SK-N-SH treated with all-trans-retinoic acid at 6 μM for 48 hours (cell line): ENCODE data around the gene TARBP1.

ENCODE experiments used
- ATAC-seq: fragments of 200-7000 bp; cut with Tn5 transposase; 3 replicates; pipeline ENCODE4 v1.9.1; 2020; ENCODE audit warnings: mild to moderate bottlenecking, moderate library complexity
- ARNTL ChIP-seq: fragments of 450-650 bp; formaldehyde crosslinking; IDR thresholded peaks from 2 replicates; pipeline ENCODE4 v1.5.0; 2020; ENCODE audit warnings: low read depth, mild to moderate bottlenecking, moderate library complexity, borderline replicate concordance
- BACH2 ChIP-seq: fragments of 250-450 bp; sonication (Bioruptor Pico); IDR thresholded peaks from 2 replicates; pipeline ENCODE4 v1.9.0; 2021; ENCODE audit warnings: mild to moderate bottlenecking, borderline replicate concordance
- CSDC2 ChIP-seq: fragments of 250-450 bp; sonication (Bioruptor Pico); IDR thresholded peaks from 2 replicates; pipeline ENCODE4 v1.5.0; 2020; ENCODE audit warnings: mild to moderate bottlenecking, moderate library complexity
- ESRRG ChIP-seq: fragments of 250-450 bp; sonication (Bioruptor Pico); IDR thresholded peaks from 2 replicates; pipeline ENCODE4 v1.6.1; 2021; ENCODE audit warnings: mild to moderate bottlenecking
- GLIS3 ChIP-seq: fragments of 250-450 bp; sonication (Bioruptor Pico); IDR thresholded peaks from 2 replicates; pipeline ENCODE4 v1.5.0; 2020; ENCODE audit warnings: mild to moderate bottlenecking, moderate library complexity
- OSR1 ChIP-seq: fragments of 250-450 bp; sonication (Bioruptor Pico); IDR thresholded peaks from 2 replicates; pipeline ENCODE4 v1.8.0; 2022; ENCODE audit warnings: moderate library complexity, mild to moderate bottlenecking, inconsistent platforms
- PPARA ChIP-seq: fragments of 250-450 bp; sonication (Bioruptor Pico); IDR thresholded peaks from 2 replicates; pipeline ENCODE4 v1.5.0; 2020; ENCODE audit warnings: mild to moderate bottlenecking, borderline replicate concordance
- RARB ChIP-seq: fragments of 250-450 bp; sonication (Bioruptor Pico); IDR thresholded peaks from 2 replicates; pipeline ENCODE4 v1.8.0; 2021; ENCODE audit warnings: mild to moderate bottlenecking, moderate library complexity
- SNAI2 ChIP-seq: fragments of 250-450 bp; sonication (Bioruptor Pico); IDR thresholded peaks from 2 replicates; pipeline ENCODE4 v1.5.0; 2020; ENCODE audit warnings: mild to moderate bottlenecking, moderate library complexity
- TCF4 ChIP-seq: fragments of 250-450 bp; sonication (Bioruptor Pico); IDR thresholded peaks from 2 replicates; pipeline ENCODE4 v1.8.0; 2021; ENCODE audit warnings: mild to moderate bottlenecking, moderate library complexity, borderline replicate concordance
- TOX ChIP-seq: fragments of 250-450 bp; sonication (Bioruptor Pico); IDR thresholded peaks from 2 replicates; pipeline ENCODE4 v1.8.0; 2021; ENCODE audit warnings: mild to moderate bottlenecking, moderate library complexity, borderline replicate concordance
- TSHZ2 ChIP-seq: fragments of 250-450 bp; sonication (Bioruptor Pico); IDR thresholded peaks from 2 replicates; pipeline ENCODE4 v1.5.0; 2020; ENCODE audit warnings: mild to moderate bottlenecking, moderate library complexity
- ZC3H10 ChIP-seq: fragments of 250-450 bp; sonication (Bioruptor Pico); IDR thresholded peaks from 2 replicates; pipeline ENCODE4 v1.5.1; 2021; ENCODE audit warnings: mild to moderate bottlenecking, moderate library complexity
- ZFP3 ChIP-seq: fragments of 250-450 bp; sonication (Bioruptor Pico); IDR thresholded peaks from 2 replicates; pipeline ENCODE4 v1.5.0; 2020; ENCODE audit warnings: mild to moderate bottlenecking, moderate library complexity
- ZFP30 ChIP-seq: fragments of 450-650 bp; formaldehyde crosslinking; IDR thresholded peaks from 2 replicates; pipeline ENCODE4 v1.5.0; 2022; ENCODE audit warnings: mild to moderate bottlenecking, moderate library complexity
- ZNF565 ChIP-seq: fragments of 450-650 bp; formaldehyde crosslinking; conservative IDR thresholded peaks from 2 replicates; pipeline ENCODE4 v1.5.0; 2020; ENCODE audit warnings: low read depth, mild to moderate bottlenecking, moderate library complexity
- ZNF70 ChIP-seq: fragments of 450-650 bp; formaldehyde crosslinking; IDR thresholded peaks from 2 replicates; pipeline ENCODE4 v1.5.0; 2020; ENCODE audit warnings: mild to moderate bottlenecking, moderate library complexity
- ZNF8 ChIP-seq: fragments of 450-650 bp; formaldehyde crosslinking; IDR thresholded peaks from 2 replicates; pipeline ENCODE4 v1.5.0; 2020; ENCODE audit warnings: mild to moderate bottlenecking, moderate library complexity
- TF ChIP-seq, protein P1 (sequence below): fragments of 250-450 bp; sonication (Bioruptor Pico); IDR thresholded peaks from 2 replicates; pipeline ENCODE4 v1.5.1; 2020; ENCODE audit warnings: low read depth, mild to moderate bottlenecking, moderate library complexity
- TF ChIP-seq, protein P2 (sequence below): fragments of 250-450 bp; sonication (Bioruptor Pico); IDR thresholded peaks from 2 replicates; pipeline ENCODE4 v1.8.0; 2020; ENCODE audit warnings: mild to moderate bottlenecking, moderate library complexity, borderline replicate concordance
- TF ChIP-seq, protein P3 (sequence below): fragments of 250-450 bp; sonication (Bioruptor Pico); IDR thresholded peaks from 2 replicates; pipeline ENCODE4 v1.5.1; 2021; ENCODE audit warnings: mild to moderate bottlenecking, moderate library complexity
- TF ChIP-seq, protein P4 (sequence below): fragments of 250-450 bp; sonication (Bioruptor Pico); IDR thresholded peaks from 2 replicates; pipeline ENCODE4 v1.8.0; 2021; ENCODE audit warnings: low read depth, mild to moderate bottlenecking, moderate library complexity, borderline replicate concordance

Gene TARBP1

DNA sequence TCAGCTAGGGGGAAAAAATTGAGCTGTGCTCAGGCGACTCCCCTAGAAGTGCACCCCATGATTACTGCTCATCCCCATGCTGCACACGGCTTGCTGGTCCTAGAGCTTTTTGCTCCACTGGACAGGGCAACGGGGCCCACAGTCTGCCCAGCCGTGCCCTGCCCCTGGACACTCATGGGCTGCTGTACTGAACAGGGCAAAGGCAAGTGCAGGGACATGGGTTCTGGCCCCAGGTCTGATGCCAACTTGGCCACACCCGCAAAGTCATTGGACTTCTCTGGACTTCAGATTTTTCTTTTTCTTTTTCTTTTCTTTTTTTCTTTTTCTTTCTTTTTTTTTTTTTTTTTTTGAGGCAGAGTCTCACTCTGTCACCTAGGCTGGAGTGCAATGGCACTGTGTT, 42.9 kb upstream of the TARBP1 start:
- no peak for ATAC-seq
- TF ChIP-seq TSHZ2 (CRISPR knock-in tag) = no peak
- TF ChIP-seq SNAI2 (CRISPR knock-in tag) = no peak
- no peak for TF ChIP-seq ESRRG (CRISPR knock-in tag)
- TF ChIP-seq, protein P1, sequence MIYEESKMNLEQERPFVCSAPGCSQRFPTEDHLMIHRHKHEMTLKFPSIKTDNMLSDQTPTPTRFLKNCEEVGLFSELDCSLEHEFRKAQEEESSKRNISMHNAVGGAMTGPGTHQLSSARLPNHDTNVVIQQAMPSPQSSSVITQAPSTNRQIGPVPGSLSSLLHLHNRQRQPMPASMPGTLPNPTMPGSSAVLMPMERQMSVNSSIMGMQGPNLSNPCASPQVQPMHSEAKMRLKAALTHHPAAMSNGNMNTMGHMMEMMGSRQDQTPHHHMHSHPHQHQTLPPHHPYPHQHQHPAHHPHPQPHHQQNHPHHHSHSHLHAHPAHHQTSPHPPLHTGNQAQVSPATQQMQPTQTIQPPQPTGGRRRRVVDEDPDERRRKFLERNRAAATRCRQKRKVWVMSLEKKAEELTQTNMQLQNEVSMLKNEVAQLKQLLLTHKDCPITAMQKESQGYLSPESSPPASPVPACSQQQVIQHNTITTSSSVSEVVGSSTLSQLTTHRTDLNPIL (CRISPR knock-in tag) = no peak
- no peak for TF ChIP-seq OSR1
- TF ChIP-seq BACH2 (CRISPR knock-in tag) = no peak
- TF ChIP-seq CSDC2 (CRISPR knock-in tag) = no peak
- TF ChIP-seq ZFP30 (CRISPR knock-in tag) = no peak

DNA sequence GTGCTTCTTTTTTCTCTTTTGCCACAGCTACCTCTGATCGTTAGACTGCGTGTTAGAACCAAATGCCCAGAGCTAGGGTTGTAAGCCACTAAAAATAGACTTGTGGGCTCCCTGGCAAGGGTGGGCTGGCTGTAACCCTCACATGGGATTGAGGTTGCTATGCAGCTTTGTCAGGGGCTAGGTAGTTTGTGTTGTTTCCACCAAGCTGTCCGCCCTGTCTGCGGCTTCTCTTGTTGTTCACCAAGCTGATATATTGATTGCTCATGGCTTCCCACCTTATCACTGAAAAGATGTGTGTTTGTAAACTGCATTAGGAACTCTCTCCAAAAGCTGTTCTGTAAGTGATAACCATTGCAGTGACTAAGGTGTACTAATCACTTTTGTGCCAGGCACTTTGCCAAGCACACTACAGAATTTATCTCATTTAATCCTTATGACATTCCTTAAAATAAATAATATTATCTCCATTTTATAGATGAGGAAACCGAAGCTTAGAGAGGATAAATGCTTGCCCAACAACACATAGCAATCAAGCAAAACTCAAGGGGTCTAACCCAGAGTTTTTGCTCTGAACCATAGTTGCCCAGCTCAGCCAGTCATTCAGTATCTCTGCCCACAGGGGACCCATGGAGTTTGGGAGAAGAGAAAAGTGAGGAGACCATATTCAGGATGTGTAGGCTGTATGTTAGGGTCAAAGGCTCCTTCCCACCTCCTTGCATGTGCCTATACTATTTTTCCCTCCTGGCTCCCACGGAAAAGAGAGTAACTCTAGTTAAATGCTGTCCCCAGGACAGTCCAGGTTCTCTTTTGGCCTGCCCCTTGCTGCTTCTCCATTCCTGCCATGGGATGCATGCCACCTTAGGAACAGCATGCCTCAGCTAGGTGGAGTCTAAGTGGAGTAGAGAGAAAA, 42.2 kb upstream of the TARBP1 start:
- TF ChIP-seq TCF4 = no peak
- TF ChIP-seq RARB (CRISPR knock-in tag) = no peak
- TF ChIP-seq ZNF565 (CRISPR knock-in tag) = no peak
- TF ChIP-seq, protein P1 (CRISPR knock-in tag) = no peak
- TF ChIP-seq, protein P2, sequence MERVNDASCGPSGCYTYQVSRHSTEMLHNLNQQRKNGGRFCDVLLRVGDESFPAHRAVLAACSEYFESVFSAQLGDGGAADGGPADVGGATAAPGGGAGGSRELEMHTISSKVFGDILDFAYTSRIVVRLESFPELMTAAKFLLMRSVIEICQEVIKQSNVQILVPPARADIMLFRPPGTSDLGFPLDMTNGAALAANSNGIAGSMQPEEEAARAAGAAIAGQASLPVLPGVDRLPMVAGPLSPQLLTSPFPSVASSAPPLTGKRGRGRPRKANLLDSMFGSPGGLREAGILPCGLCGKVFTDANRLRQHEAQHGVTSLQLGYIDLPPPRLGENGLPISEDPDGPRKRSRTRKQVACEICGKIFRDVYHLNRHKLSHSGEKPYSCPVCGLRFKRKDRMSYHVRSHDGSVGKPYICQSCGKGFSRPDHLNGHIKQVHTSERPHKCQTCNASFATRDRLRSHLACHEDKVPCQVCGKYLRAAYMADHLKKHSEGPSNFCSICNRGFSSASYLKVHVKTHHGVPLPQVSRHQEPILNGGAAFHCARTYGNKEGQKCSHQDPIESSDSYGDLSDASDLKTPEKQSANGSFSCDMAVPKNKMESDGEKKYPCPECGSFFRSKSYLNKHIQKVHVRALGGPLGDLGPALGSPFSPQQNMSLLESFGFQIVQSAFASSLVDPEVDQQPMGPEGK (CRISPR knock-in tag) = no peak
- no peak for TF ChIP-seq ZNF8 (CRISPR knock-in tag)
- TF ChIP-seq, protein P3, sequence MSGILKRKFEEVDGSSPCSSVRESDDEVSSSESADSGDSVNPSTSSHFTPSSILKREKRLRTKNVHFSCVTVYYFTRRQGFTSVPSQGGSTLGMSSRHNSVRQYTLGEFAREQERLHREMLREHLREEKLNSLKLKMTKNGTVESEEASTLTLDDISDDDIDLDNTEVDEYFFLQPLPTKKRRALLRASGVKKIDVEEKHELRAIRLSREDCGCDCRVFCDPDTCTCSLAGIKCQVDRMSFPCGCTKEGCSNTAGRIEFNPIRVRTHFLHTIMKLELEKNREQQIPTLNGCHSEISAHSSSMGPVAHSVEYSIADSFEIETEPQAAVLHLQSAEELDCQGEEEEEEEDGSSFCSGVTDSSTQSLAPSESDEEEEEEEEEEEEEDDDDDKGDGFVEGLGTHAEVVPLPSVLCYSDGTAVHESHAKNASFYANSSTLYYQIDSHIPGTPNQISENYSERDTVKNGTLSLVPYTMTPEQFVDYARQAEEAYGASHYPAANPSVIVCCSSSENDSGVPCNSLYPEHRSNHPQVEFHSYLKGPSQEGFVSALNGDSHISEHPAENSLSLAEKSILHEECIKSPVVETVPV (CRISPR knock-in tag) = no peak
- TF ChIP-seq ZC3H10 (CRISPR knock-in tag) = no peak
- no peak for TF ChIP-seq ZFP3 (CRISPR knock-in tag)
- no peak for TF ChIP-seq TSHZ2 (CRISPR knock-in tag)
- TF ChIP-seq TOX (CRISPR knock-in tag) = no peak
- TF ChIP-seq GLIS3 (CRISPR knock-in tag) = no peak
- TF ChIP-seq CSDC2 (CRISPR knock-in tag) = no peak
- TF ChIP-seq OSR1 = no peak
- no peak for TF ChIP-seq ZNF70
- TF ChIP-seq SNAI2 (CRISPR knock-in tag) = no peak
- TF ChIP-seq, protein P4, sequence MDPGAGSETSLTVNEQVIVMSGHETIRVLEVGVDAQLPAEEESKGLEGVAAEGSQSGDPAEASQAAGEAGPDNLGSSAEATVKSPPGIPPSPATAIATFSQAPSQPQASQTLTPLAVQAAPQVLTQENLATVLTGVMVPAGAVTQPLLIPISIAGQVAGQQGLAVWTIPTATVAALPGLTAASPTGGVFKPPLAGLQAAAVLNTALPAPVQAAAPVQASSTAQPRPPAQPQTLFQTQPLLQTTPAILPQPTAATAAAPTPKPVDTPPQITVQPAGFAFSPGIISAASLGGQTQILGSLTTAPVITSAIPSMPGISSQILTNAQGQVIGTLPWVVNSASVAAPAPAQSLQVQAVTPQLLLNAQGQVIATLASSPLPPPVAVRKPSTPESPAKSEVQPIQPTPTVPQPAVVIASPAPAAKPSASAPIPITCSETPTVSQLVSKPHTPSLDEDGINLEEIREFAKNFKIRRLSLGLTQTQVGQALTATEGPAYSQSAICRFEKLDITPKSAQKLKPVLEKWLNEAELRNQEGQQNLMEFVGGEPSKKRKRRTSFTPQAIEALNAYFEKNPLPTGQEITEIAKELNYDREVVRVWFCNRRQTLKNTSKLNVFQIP (CRISPR knock-in tag) = no peak
- TF ChIP-seq ARNTL = no peak
- no peak for TF ChIP-seq ESRRG (CRISPR knock-in tag)
- no peak for TF ChIP-seq PPARA (CRISPR knock-in tag)
- TF ChIP-seq, all 23 proteins: peak for 0
- no peak for ATAC-seq
